Mesenchymal stem cell (in vitro differentiated cells and primary cell): ENCODE data around the gene VPS37C.
A peak's percentile ranks its signal among the peaks of the same experiment; 100 is the strongest.

Experiments
- DNase-seq: peaks from one replicate; pipeline ENCODE4 v3.0.0-alpha.2; 2013
- H2AFZ ChIP-seq: one replicate; pipeline ENCODE4 v1.6.1; 2013; ENCODE audit warnings: low read depth, mild to moderate bottlenecking, control low read depth, inconsistent platforms, low read length, moderate library complexity
- H2AK5ac ChIP-seq: 2 replicates; pipeline ENCODE4 v1.6.1; 2013; ENCODE audit warnings: low read length, moderate library complexity, mild to moderate bottlenecking, inconsistent platforms; ENCODE audit not compliant: severe bottlenecking
- H2BK120ac ChIP-seq: one replicate; pipeline ENCODE4 v1.6.1; 2013; ENCODE audit warnings: low read depth, mild to moderate bottlenecking, inconsistent platforms, low read length, moderate library complexity
- H2BK12ac ChIP-seq, 2 experiments: one replicate each; pipeline ENCODE4 v1.6.1; 2013; ENCODE audit warnings: inconsistent platforms in 2 of 2, low read length in 2 of 2, mild to moderate bottlenecking in 2 of 2, moderate library complexity in 2 of 2, control low read depth in 1 of 2
- H2BK15ac ChIP-seq: one replicate; pipeline ENCODE4 v1.6.1; 2013; ENCODE audit warnings: mild to moderate bottlenecking, low read depth, inconsistent platforms; ENCODE audit not compliant: poor library complexity, severe bottlenecking
- H2BK5ac ChIP-seq: 2 replicates; pipeline ENCODE4 v1.6.1; 2013; ENCODE audit warnings: low read depth, mild to moderate bottlenecking, low read length, control low read depth, inconsistent platforms; ENCODE audit not compliant: poor library complexity, severe bottlenecking
- H3K14ac ChIP-seq, 2 experiments: one replicate each; pipeline ENCODE4 v1.6.1; 2013; ENCODE audit warnings: inconsistent platforms in 2 of 2, low read length in 2 of 2, control low read depth in 1 of 2, mild to moderate bottlenecking in 1 of 2, moderate library complexity in 1 of 2
- H3K18ac ChIP-seq, 2 experiments: one replicate each; pipeline ENCODE4 v1.6.1; 2013; ENCODE audit warnings: inconsistent platforms in 2 of 2, low read length in 2 of 2, control low read depth in 1 of 2, low read depth in 1 of 2, mild to moderate bottlenecking in 1 of 2
- H3K23ac ChIP-seq, 2 experiments: one replicate each; pipeline ENCODE4 v1.6.1; 2013; ENCODE audit warnings: inconsistent platforms in 2 of 2, low read length in 2 of 2, mild to moderate bottlenecking in 2 of 2, moderate library complexity in 2 of 2, control low read depth in 1 of 2
- H3K27ac ChIP-seq: 2 replicates; pipeline ENCODE4 v1.5.1; 2013; ENCODE audit warnings: mild to moderate bottlenecking, moderate library complexity, low read length, control low read depth, inconsistent platforms; ENCODE audit not compliant: poor library complexity, severe bottlenecking
- H3K27me3 ChIP-seq, 2 experiments: 2 replicates each; pipeline versions ENCODE4 v1.6.1 to v1.7.0; 2013; ENCODE audit warnings: low read length in 2 of 2, mild to moderate bottlenecking in 2 of 2, moderate library complexity in 2 of 2, control low read depth in 1 of 2, inconsistent platforms in 1 of 2; ENCODE audit not compliant: control insufficient read depth in 1 of 2, insufficient read depth in 1 of 2
- H3K36me3 ChIP-seq, 2 experiments: 2 replicates each; pipeline versions ENCODE4 v1.6.1 to v1.7.0; 2013; ENCODE audit warnings: low read length in 2 of 2, control low read depth in 1 of 2, inconsistent platforms in 1 of 2, low read depth in 1 of 2, mild to moderate bottlenecking in 1 of 2; ENCODE audit not compliant: insufficient read depth in 2 of 2, control insufficient read depth in 1 of 2
- H3K4ac ChIP-seq, 2 experiments: one replicate each; pipeline ENCODE4 v1.6.1; 2013; ENCODE audit warnings: inconsistent platforms in 2 of 2, low read length in 2 of 2, mild to moderate bottlenecking in 2 of 2, moderate library complexity in 2 of 2, control low read depth in 1 of 2, low read depth in 1 of 2
- H3K4me1 ChIP-seq: 2 replicates; pipeline ENCODE4 v1.6.1; 2013; ENCODE audit warnings: low read depth, low read length, control low read depth; ENCODE audit not compliant: control insufficient read depth, insufficient read depth
- H3K4me2 ChIP-seq: 2 replicates; pipeline ENCODE4 v1.6.1; 2013; ENCODE audit warnings: low read length, mild to moderate bottlenecking, inconsistent platforms; ENCODE audit not compliant: poor library complexity, severe bottlenecking
- H3K4me3 ChIP-seq, 2 experiments: 2 replicates each; pipeline versions ENCODE4 v1.5.1 to v1.7.0; 2013; ENCODE audit warnings: low read length in 2 of 2, mild to moderate bottlenecking in 2 of 2, control low read depth in 1 of 2, low read depth in 1 of 2; ENCODE audit not compliant: insufficient read depth in 1 of 2
- H3K79me1 ChIP-seq: replicated peaks from 2 replicates; pipeline ENCODE4 v1.6.1; 2013; ENCODE audit warnings: mild to moderate bottlenecking, control low read depth, low read length, inconsistent platforms; ENCODE audit not compliant: poor library complexity, severe bottlenecking
- H3K9ac ChIP-seq: 2 replicates; pipeline ENCODE4 v1.7.0; 2013; ENCODE audit warnings: mild to moderate bottlenecking, low read length, moderate library complexity
- H3K9me3 ChIP-seq: 2 replicates; pipeline ENCODE4 v1.7.0; 2013; ENCODE audit warnings: mild to moderate bottlenecking, low read length; ENCODE audit not compliant: control insufficient read depth
- H4K8ac ChIP-seq: one replicate; pipeline ENCODE4 v1.6.1; 2013; ENCODE audit warnings: inconsistent platforms, mild to moderate bottlenecking, low read length, moderate library complexity
- H4K91ac ChIP-seq: one replicate; pipeline ENCODE4 v1.6.1; 2013; ENCODE audit warnings: mild to moderate bottlenecking, low read length, inconsistent platforms
- WGBS: methylation state at CpG from one replicate; pipeline ENCODE4 v1.1.7; 2013; ENCODE audit warnings: mixed read lengths; 5-methylcytosine and 5-hydroxymethylcytosine counted together

The VPS37C gene

GRCh38 chr11:61198361-61198760 is 37.1 kb upstream of the VPS37C start:
- Histone ChIP-seq H3K23ac (no peak overlapping the region), H3K18ac (no peak overlapping the region), H2BK12ac (no peak overlapping the region), H3K4me1 (peaks cover 14% of the 10 kb centered on the region), H3K4me3 (no peak overlapping the region), H3K36me3 (no peaks in the 10 kb centered on the region), H3K27ac (no peak overlapping the region), H3K14ac (no peak overlapping the region), H3K4me2 (no peak overlapping the region), H2AK5ac (no peak overlapping the region), H2BK120ac (no peak overlapping the region), H4K91ac (no peak overlapping the region), H3K79me1 (no peaks in the 10 kb centered on the region), H4K8ac (no peak overlapping the region), H3K9me3 (peaks cover 15% of the 10 kb centered on the region), H2BK15ac (no peak overlapping the region), H3K27me3 (peaks cover 11 to 28% of the 10 kb centered on the region in 2 experiments), H3K9ac (no peak overlapping the region), H3K4ac (no peak overlapping the region), H2BK5ac (no peak overlapping the region), H2AFZ (no peak overlapping the region)
- 76% methylated on average over 6 of the region's 6 CpGs for WGBS
- no peak for DNase-seq

DNA sequence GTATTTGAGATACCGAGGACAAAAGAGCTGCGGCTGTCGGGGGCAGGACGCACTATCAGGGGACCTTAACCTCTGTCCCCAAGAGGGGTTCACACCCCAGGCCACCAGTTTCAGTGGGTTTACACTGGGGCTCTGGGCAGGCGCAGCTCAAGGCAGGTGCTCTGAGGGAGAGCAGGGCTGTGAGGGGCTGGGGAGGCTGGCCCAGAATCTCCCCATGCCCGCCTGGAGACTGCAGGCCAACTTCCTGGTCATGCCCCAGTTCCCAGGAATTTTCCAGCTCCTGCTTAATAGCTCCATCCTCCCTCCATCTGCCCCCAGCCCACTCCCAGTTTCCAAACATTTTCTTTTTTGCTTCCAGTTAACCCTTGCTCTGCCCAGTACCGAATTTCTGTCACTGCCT is 34.5 kb upstream of the VPS37C start:
- no peak overlapping the region for H4K91ac ChIP-seq
- no peak for DNase-seq
- no peak overlapping the region for H2AK5ac ChIP-seq
- H3K9ac ChIP-seq = no peak overlapping the region
- peaks cover 4 to 21% of the 10 kb centered on the region in 2 experiments for H3K27me3 ChIP-seq
- WGBS = 85% methylated on average over 7 of the region's 7 CpGs
- H2BK15ac ChIP-seq = no peak overlapping the region
- H2BK5ac ChIP-seq = no peak overlapping the region
- no peak overlapping the region for H3K4me3 ChIP-seq
- no peak overlapping the region for H3K27ac ChIP-seq
- H4K8ac ChIP-seq = no peak overlapping the region
- H3K4me1 ChIP-seq = peaks cover 14% of the 10 kb centered on the region
- no peak overlapping the region for H3K14ac ChIP-seq
- H2BK120ac ChIP-seq = no peak overlapping the region
- no peak overlapping the region for H2BK12ac ChIP-seq
- H3K18ac ChIP-seq = no peak overlapping the region
- peaks cover 22% of the 10 kb centered on the region for H3K9me3 ChIP-seq
- no peak overlapping the region for H3K4me2 ChIP-seq
- H3K79me1 ChIP-seq = no peaks in the 10 kb centered on the region
- H3K36me3 ChIP-seq = no peaks in the 10 kb centered on the region
- no peak overlapping the region for H3K23ac ChIP-seq
- H3K4ac ChIP-seq = no peak overlapping the region
- no peak overlapping the region for H2AFZ ChIP-seq

DNA sequence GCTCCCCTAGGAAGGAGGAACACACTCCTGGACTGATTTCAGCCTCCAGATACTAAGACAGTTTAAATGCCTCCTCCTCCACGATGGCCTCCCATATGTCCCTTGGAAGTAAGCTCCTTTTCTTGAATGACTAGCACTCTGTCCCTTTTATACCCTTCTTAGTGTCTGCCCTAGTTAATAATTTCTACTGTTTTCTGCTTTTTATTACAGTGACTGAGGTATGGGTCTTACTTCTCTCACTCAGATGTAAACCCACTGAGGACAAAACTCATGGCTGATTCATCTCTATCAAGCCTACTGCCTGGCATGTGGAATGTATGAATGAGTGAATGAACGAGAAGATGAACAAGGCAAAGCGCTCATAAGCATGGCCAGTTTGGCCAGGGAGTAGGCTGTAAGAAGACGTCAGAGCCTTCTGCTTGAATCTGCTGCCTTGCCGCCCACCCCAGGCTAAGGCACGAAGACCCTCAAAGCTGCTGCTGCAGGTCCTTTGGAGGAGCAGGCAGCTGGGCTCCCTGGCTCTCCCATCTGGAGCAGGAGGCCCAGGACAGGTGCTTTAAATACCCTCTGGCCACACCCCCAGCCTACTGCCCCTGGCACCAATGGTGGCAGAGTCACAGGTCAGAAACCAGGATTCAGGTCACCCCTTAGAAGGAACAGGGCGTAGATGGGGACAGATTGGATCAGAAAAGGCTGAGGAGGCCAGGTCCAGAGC is 33.9 kb upstream of the VPS37C start:
- H2BK5ac ChIP-seq = no peak overlapping the region
- peak overlapping the region; percentile 18 for H2AK5ac ChIP-seq
- no peak overlapping the region for H4K8ac ChIP-seq
- no peak overlapping the region for H3K14ac ChIP-seq
- peaks cover 22% of the 10 kb centered on the region for H3K9me3 ChIP-seq
- H3K27ac ChIP-seq = no peak overlapping the region
- no peak overlapping the region for H2BK120ac ChIP-seq
- no peak overlapping the region for H3K18ac ChIP-seq
- no peak overlapping the region for H3K4me3 ChIP-seq
- H3K79me1 ChIP-seq = no peaks in the 10 kb centered on the region
- peaks cover 14% of the 10 kb centered on the region for H3K4me1 ChIP-seq
- H3K4ac ChIP-seq = no peak overlapping the region
- no peaks in the 10 kb centered on the region for H3K36me3 ChIP-seq
- H3K9ac ChIP-seq = no peak overlapping the region
- H3K4me2 ChIP-seq = no peak overlapping the region
- H2BK15ac ChIP-seq = no peak overlapping the region
- H4K91ac ChIP-seq = no peak overlapping the region
- peaks cover 4 to 21% of the 10 kb centered on the region in 2 experiments for H3K27me3 ChIP-seq
- 73% methylated on average over 6 of the region's 7 CpGs for WGBS
- H3K23ac ChIP-seq = no peak overlapping the region
- no peak overlapping the region for H2BK12ac ChIP-seq
- DNase-seq = no peak
- H2AFZ ChIP-seq = no peak overlapping the region

DNA sequence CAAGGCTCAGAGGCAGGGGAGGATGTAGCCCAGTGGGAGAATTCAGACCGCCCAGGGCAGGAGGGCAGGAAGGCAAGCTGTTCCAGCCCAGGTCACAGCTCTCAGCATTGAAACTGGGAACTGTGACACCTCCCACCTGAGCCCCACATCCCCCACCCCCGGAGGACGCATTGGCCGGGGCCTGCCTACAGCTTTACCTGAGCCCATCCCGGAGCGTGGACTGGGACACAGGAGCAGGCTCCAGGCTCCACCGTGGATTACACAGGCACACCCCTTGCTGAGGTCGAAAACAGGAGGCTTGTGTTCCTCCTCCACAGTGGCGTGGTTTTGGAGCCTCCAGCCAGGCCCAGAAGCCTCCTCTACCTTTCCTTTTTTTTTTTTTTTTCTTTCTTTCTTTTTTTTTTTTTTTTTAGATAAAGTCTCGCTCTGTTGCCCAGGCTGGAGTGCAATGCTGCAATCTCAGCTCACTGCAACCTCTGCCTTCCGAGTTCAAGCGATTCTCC is 33.0 kb upstream of the VPS37C start:
- Histone ChIP-seq H3K14ac (no peak overlapping the region), H3K4ac (no peak overlapping the region), H3K9ac (no peak overlapping the region), H3K27ac (no peak overlapping the region), H2BK12ac (no peak overlapping the region), H2BK15ac (no peak overlapping the region), H3K23ac (no peak overlapping the region), H3K4me2 (no peak overlapping the region), H4K91ac (no peak overlapping the region), H3K9me3 (peaks cover 18% of the 10 kb centered on the region), H3K79me1 (no peaks in the 10 kb centered on the region), H3K18ac (no peak overlapping the region), H2AFZ (no peak overlapping the region), H2AK5ac (no peak overlapping the region), H3K4me1 (peaks cover 14% of the 10 kb centered on the region), H3K27me3 (peaks cover 2 to 27% of the 10 kb centered on the region in 2 experiments), H2BK120ac (no peak overlapping the region), H2BK5ac (no peak overlapping the region), H3K4me3 (no peak overlapping the region), H3K36me3 (no peaks in the 10 kb centered on the region), H4K8ac (no peak overlapping the region)
- WGBS = 83% methylated on average over 11 of the region's 12 CpGs
- DNase-seq = no peak
